Neutrophil (primary cell): ENCODE results near the gene TMEM191C.
"Not testable (repeated sequence)": the region's sequence is repeated elsewhere in the genome, so short reads cannot be mapped to it uniquely, and the experiment has no call there.

Experiments used
- H3K27ac ChIP-seq: fragments of 200-600 bp; sonication (generic); 2 replicates; pipeline ENCODE4 v1.5.1; 2016; ENCODE audit warnings: mild to moderate bottlenecking, moderate library complexity
- H3K27me3 ChIP-seq: fragments of 200-600 bp; sonication (generic); 2 replicates; pipeline ENCODE4 v1.6.0; 2016; ENCODE audit warnings: mild to moderate bottlenecking
- H3K36me3 ChIP-seq: fragments of 200-600 bp; sonication (generic); 2 replicates; pipeline ENCODE4 v1.5.1; 2017
- H3K4me1 ChIP-seq, 2 experiments: fragments of 200-600 bp in 1 of 2; sonication (generic) in 1 of 2; 1 replicate in 1 of 2; 2 replicates in 1 of 2; pipeline versions ENCODE4 v1.5.1 to v1.6.1; 2013 to 2016; ENCODE audit warnings: low read depth in 1 of 2, low read length in 1 of 2, mild to moderate bottlenecking in 1 of 2, moderate library complexity in 1 of 2; ENCODE audit not compliant: control insufficient read depth in 1 of 2, insufficient read depth in 1 of 2
- H3K4me3 ChIP-seq, 2 experiments: fragments of 200-600 bp in 1 of 2; sonication (generic) in 1 of 2; 1 replicate in 1 of 2; 2 replicates in 1 of 2; pipeline ENCODE4 v1.5.1; 2013 to 2016; ENCODE audit warnings: low read depth in 1 of 2, low read length in 1 of 2, mild to moderate bottlenecking in 1 of 2, moderate library complexity in 1 of 2
- H3K9me3 ChIP-seq: fragments of 200-600 bp; sonication (generic); 2 replicates; pipeline ENCODE4 v1.5.1; 2016
- TF ChIP-seq, protein P1 (sequence below): fragments of 200-600 bp; sonication (generic); IDR thresholded peaks from 2 replicates; pipeline ENCODE4 v1.5.1; 2016; ENCODE audit warnings: antibody characterized with exemption

The TMEM191C gene

GRCh38 chr22:21449531-21450319 lies 17.5 kb upstream of the TMEM191C start:
- TF ChIP-seq, protein P1, sequence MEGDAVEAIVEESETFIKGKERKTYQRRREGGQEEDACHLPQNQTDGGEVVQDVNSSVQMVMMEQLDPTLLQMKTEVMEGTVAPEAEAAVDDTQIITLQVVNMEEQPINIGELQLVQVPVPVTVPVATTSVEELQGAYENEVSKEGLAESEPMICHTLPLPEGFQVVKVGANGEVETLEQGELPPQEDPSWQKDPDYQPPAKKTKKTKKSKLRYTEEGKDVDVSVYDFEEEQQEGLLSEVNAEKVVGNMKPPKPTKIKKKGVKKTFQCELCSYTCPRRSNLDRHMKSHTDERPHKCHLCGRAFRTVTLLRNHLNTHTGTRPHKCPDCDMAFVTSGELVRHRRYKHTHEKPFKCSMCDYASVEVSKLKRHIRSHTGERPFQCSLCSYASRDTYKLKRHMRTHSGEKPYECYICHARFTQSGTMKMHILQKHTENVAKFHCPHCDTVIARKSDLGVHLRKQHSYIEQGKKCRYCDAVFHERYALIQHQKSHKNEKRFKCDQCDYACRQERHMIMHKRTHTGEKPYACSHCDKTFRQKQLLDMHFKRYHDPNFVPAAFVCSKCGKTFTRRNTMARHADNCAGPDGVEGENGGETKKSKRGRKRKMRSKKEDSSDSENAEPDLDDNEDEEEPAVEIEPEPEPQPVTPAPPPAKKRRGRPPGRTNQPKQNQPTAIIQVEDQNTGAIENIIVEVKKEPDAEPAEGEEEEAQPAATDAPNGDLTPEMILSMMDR: no peak
- Histone ChIP-seq H3K27ac (no peak overlapping the region), H3K36me3 (peaks cover 30% of the 10 kb centered on the region), H3K27me3 (no peaks in the 10 kb centered on the region), H3K4me3 (no peak overlapping the region), H3K4me1 (no peaks in the 10 kb centered on the region), H3K9me3 (no peaks in the 10 kb centered on the region)

- TF ChIP-seq, protein P1: no peak
- peaks cover 25% of the 10 kb centered on the region for H3K36me3 ChIP-seq
Observed at GRCh38 chr22:21450320-21450831, 16.8 kb upstream of the TMEM191C start.

DNA sequence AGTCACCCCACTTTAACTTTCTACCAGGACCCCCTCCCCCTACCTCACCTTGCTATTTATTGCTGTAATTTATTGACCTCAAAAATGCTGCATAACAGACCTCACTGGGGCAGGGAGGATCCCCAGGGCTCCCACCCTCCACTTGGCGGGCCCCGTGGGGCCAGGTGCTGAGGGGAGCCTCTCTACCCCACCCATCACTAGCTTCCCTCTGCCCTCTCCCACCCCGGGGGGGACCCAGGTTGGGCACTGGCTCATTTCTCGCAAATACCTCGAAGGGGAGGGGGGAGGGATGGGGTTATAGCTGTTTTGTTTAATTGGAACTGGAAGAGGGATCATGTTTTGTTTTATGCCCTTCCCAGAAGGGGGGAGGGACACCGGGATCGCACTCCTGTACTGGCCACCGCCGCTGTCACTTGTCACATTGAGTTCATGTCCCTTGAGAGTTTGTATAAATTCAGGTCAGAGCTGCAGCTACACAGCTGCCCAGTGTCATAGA lies 16.3 kb upstream of the TMEM191C start:
- Histone ChIP-seq H3K36me3 (peaks cover 19% of the 10 kb centered on the region), H3K4me3 (no peak overlapping the region)

More at GRCh38 chr22:21450320-21450831, 16.8 kb upstream of the TMEM191C start:
- no peaks in the 10 kb centered on the region for H3K4me1 ChIP-seq
- H3K9me3 ChIP-seq: no peaks in the 10 kb centered on the region
- no peak overlapping the region for H3K4me3 ChIP-seq
- no peak overlapping the region for H3K27ac ChIP-seq
- H3K27me3 ChIP-seq: no peaks in the 10 kb centered on the region

DNA sequence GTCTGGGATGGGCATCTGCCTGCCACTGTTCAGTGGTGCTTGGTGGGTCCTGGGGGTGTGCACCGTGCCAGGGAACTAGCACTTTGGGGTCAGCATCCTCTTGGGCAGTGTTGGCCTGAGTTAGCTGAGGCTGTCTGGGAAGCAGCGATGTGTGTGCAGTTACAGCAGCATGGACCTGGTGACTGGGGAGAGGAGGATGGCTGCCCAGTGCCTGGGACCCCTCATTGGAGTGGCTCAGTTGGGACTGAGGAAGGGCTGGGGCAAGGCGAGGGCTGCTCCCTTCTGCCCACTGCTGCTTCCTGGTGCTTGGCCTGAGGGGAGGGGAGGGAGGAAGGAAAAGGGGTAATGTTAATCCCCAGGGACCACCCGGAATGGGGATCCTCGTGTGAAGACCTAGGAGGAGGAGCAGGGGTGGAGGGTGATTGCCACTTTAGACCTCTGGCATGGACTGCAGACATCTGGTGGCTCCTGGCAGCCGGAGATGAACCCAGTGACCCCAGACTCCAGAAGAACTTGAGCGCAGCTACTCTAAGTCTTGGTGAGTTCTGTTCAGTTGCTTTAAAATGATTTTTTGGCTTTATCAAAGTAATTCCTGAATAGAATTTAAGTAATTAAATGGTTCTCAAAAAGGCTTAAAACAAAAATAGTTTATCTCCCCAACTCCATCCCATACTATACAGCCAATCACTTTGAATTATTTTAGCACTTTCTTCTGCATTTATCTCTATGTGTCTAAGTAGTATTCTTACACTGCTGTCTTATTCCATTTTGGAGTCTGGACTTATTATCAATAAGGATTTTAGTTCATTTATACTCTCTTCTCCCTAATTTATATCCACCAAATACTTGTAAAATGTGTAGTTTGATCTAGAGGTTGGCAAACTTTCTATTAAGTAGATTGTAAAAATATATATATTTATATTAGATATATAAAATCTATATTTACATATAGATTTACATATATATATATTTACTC lies 15.4 kb upstream of the TMEM191C start:
- TF ChIP-seq, protein P1: no peak
- no peaks in the 10 kb centered on the region for H3K4me1 ChIP-seq
- H3K4me3 ChIP-seq: no peak overlapping the region
- H3K36me3 ChIP-seq: peaks cover 10% of the 10 kb centered on the region
- H3K27ac ChIP-seq: no peak overlapping the region
- H3K27me3 ChIP-seq: no peaks in the 10 kb centered on the region
- H3K9me3 ChIP-seq: no peaks in the 10 kb centered on the region

More for the DNA sequence above, 16.3 kb upstream of the TMEM191C start:
- TF ChIP-seq, protein P1: no peak
- Histone ChIP-seq H3K4me1 (no peaks in the 10 kb centered on the region), H3K27me3 (no peaks in the 10 kb centered on the region), H3K27ac (no peak overlapping the region), H3K9me3 (no peaks in the 10 kb centered on the region)

DNA sequence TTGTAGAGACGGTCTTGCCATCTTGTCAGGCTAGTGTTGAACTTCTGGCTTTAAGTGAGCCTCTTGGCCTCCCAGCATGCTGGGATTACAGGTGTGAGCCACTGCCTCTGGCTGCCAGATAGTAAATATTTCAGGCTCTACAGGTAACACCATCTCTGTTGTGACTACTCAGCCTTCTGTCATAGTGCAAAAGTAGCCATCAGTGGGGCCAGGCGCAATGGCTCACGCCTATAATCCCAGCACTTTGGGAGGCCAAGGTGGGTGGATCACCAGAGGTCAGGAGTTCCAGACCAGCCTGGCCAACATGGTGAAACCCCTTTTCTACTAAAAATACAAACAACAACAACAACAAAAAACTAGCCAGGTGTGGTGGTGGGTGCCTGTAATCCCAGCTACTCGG lies 14.5 kb upstream of the TMEM191C start:
- H3K27me3 ChIP-seq, H3K4me1 ChIP-seq, H3K36me3 ChIP-seq, H3K4me3 ChIP-seq, H3K9me3 ChIP-seq, H3K27ac ChIP-seq: not testable (repeated sequence)

DNA sequence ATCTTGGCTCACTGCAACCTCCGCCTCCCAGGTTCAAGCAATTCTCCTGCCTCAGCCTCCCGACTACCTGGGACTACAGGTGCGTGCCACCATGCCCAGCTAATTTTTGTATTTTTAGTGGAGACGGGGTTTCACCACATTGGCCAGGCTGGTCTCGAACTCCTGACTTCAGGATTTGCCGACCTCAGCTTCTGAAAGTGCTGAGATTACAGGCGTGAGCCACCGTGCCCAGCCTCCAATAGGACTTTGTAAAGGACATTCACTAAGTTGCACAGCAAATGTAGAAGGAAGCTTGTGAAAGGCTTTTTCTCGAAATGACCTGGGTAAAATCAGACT lies 12.2 kb upstream of the TMEM191C start:
- not testable (repeated sequence) for H3K9me3 ChIP-seq, H3K4me3 ChIP-seq

More for the DNA sequence above, 12.2 kb upstream of the TMEM191C start:
- H3K4me1 ChIP-seq, H3K27ac ChIP-seq, H3K36me3 ChIP-seq, H3K27me3 ChIP-seq: not testable (repeated sequence)
